GM06990 (cell line): ENCODE measurements around the gene PHKB.

Experiments used
- DNase-seq: peaks from one replicate; pipeline ENCODE4 v3.0.0-alpha.2; 2011; ENCODE audit not compliant: insufficient read length; ENCODE audit errors: extremely low read depth
- H3K27me3 ChIP-seq: replicated peaks from 2 replicates; pipeline ENCODE4 v1.6.0; 2011; ENCODE audit warnings: low read length; ENCODE audit not compliant: control insufficient read depth, insufficient read depth
- H3K36me3 ChIP-seq: 2 replicates; pipeline ENCODE4 v1.5.1; 2011; ENCODE audit warnings: low read length; ENCODE audit not compliant: control insufficient read depth, insufficient read depth
- H3K4me3 ChIP-seq: replicated peaks from 2 replicates; pipeline ENCODE4 v1.5.1; 2011; ENCODE audit warnings: low read depth, mild to moderate bottlenecking, control low read depth, low read length
- TF ChIP-seq, protein P1 (sequence below): IDR thresholded peaks from 2 replicates; pipeline ENCODE4 v1.5.1; 2011; ENCODE audit warnings: low read length, control low read depth, mild to moderate bottlenecking, inconsistent platforms; ENCODE audit not compliant: insufficient read depth, poor library complexity, severe bottlenecking

The PHKB gene

DNA sequence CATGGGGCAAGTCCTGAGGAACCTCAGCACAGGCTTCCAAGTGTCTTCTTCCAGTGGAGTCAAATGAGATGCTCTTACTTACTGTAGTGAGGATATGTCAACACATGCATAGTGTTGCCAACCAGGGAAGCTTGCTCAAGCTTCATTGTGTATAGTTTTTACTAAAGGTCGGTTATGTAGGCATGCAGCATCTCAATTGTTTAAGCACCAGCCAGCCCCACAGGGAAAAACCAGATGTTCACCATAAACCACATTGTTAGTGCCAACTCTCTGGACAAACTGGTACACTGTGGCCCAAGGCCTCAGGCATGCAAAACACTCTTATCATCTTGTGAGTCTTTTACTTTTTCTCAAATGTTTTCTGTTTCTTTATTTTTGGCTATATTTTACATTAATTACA, 152.1 kb downstream of the PHKB start:
- no peak overlapping the region for H3K4me3 ChIP-seq
- no peaks in the 10 kb centered on the region for H3K27me3 ChIP-seq
- DNase-seq = no peak
- TF ChIP-seq, protein P1, sequence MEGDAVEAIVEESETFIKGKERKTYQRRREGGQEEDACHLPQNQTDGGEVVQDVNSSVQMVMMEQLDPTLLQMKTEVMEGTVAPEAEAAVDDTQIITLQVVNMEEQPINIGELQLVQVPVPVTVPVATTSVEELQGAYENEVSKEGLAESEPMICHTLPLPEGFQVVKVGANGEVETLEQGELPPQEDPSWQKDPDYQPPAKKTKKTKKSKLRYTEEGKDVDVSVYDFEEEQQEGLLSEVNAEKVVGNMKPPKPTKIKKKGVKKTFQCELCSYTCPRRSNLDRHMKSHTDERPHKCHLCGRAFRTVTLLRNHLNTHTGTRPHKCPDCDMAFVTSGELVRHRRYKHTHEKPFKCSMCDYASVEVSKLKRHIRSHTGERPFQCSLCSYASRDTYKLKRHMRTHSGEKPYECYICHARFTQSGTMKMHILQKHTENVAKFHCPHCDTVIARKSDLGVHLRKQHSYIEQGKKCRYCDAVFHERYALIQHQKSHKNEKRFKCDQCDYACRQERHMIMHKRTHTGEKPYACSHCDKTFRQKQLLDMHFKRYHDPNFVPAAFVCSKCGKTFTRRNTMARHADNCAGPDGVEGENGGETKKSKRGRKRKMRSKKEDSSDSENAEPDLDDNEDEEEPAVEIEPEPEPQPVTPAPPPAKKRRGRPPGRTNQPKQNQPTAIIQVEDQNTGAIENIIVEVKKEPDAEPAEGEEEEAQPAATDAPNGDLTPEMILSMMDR = no peak
- H3K36me3 ChIP-seq = peaks cover 2% of the 10 kb centered on the region

DNA sequence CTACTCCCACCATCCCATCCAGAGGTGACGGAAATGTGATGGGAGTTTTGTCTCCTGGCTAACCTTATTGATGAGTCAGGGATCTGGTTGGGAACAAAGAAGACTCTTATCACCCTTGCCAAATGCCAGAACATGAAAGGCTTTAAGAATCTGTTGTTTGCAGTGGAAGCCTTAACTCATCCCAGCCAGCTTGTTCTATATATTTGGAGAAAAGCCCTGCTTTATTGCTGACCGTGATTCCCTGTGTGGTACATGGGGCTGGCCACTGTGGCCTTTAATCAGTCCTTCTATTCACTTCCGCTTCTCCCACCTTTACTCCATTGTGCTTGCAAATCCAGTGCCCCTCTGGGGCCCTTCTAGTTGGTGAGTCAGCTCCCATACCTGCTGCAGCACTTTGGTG, 156.6 kb downstream of the PHKB start:
- no peak for DNase-seq
- no peaks in the 10 kb centered on the region for H3K27me3 ChIP-seq
- H3K36me3 ChIP-seq = no peaks in the 10 kb centered on the region; the same call in none of the 2 replicates
- TF ChIP-seq, protein P1 = no peak
- H3K4me3 ChIP-seq = no peak overlapping the region

DNA sequence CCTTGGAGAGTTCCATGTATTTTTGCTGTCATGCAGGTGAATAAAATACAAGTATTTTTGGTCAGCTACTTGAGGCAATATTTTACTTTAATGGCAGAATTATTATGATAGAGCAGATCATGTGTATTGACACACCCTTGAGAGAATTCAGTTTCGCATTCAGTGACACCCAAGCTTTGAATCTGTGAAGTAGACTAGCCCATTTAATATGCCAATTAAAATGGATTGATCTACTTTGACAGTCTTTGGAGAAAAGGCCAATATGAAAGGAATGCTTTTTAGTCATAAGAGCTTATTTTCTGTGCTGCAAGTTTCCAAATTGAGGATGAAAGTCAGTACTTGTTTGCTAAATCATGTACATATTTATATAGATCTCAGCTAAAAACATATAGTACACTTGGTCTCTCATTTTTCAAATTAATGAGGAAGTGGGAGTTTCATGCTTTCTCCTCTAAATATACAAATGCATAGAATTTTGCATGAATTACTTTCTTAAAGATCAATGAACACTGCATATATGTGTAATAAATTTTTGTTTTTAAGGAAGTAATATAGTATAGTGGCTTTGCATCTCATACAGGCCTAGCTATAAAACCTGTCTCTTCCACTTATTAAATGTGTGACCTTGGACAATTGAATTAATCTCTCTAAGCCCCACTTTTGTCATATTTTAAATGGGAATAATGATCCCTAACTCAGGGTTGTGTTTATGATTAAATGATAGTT, 161.5 kb downstream of the PHKB start:
- Histone ChIP-seq H3K36me3 (no peaks in the 10 kb centered on the region; the same call in 1 of the 2 replicates), H3K27me3 (no peaks in the 10 kb centered on the region), H3K4me3 (no peak overlapping the region)
- TF ChIP-seq, protein P1 = no peak
- no peak for DNase-seq

DNA sequence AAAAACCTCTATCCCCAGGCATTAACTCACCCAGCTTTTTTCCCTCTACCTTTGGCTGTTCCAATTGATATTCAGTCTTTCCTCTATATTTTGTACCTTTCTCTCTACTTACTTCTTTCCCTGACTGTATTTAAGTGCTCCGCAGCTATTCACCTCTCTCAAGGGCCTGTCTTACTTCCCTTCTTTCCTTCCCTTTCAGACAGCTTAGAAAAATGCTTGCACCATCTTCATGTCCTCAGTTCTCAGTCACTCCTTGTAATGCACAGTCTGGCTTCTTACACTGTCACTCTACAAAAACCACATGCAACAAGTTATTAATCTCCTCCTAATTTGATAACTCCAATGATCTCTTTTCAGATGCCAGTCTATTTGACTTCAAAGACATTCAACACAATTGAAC, 163.4 kb downstream of the PHKB start:
- TF ChIP-seq, protein P1 = no peak
- no peak for DNase-seq

DNA sequence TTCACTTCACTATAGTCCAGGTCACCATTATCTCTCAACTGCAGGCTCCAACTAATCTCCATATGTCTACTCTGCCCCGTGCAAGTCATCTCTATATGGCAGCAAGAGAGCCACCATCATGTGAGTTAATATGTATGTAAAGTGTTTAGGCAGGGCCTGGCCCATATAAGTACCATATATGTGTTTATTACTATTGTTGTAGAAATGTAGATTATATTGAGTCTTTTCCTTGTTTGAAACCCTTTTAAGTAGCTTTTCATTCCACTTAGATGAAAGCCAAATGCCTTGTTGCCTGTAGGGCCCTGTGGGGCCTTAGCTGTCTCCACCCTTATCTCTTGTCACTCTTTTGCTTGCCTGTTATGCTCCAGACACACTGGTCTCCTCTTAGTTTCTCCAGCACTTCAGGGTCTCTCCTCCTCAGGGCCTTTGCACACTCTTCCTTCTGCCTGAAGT, 164.0 kb downstream of the PHKB start:
- DNase-seq = no peak
- H3K36me3 ChIP-seq = no peaks in the 10 kb centered on the region; the same call in 1 of the 2 replicates
- H3K4me3 ChIP-seq = no peak overlapping the region
- TF ChIP-seq, protein P1 = no peak
- H3K27me3 ChIP-seq = no peaks in the 10 kb centered on the region

More for the DNA sequence above, 163.4 kb downstream of the PHKB start:
- Histone ChIP-seq H3K27me3 (no peaks in the 10 kb centered on the region), H3K4me3 (no peak overlapping the region), H3K36me3 (no peaks in the 10 kb centered on the region; the same call in 1 of the 2 replicates)
